ENCODE results near the gene STK16. TPM values are rescaled to one million over a fixed set of nuclear protein-coding genes. Genes with fewer than 3 reads are reported as not detected.

STK16 gene
- total and polyA plus RNA-seq, 2 of the 13 experiments (the other 11 are each of a cell fraction or from before 2014, with no cell fraction given) = 28.0 to 50.9 TPM

DNA sequence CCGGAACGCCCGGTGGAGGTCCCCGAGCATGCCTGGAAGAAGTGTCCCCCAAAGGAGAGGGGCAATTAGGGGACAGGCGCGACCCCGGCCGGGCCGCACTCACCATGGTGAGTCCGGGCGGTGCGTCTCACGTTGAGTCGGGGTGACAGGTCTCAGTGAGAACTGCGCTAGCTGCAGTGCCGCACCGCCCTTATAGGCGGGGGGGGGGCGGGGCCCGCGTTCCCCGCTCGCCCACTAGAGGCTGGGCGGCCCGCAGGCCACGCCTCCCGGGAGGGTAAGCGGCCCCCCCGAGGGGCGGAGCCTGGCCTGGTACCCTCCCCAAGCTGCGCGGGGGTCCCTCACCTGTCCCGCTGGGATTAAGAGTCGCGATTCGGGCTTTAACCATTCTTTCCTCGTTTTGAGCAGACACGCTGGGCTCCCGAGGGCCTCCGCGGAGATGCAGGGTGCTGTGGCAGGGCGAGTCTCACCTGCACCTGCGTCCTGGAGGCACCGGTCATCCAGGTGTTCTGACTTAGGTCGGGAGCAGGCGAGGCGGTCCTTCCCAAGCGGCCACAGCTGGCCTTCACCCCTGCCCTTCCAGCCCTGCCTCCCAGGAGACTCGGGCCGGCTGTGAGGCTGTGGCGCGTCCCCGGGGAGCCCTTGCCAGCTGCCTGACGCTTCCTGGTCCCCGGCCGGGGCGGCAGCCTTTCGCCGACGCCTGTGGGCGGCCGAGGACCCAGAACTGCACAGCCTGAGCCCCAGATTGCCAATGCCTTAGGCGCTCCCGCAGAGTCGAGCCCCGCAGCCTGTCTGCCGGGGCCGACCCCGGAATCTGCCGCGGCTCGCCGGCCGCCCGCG, 8.7 kb downstream of the STK16 start, which contains the start of gene TUBA4A (continued):
- TF ChIP-seq ZFAT (CRISPR knock-in tag; conservative IDR thresholded peaks at IDR 0.05) (no peak), ZNF678 (CRISPR knock-in tag; IDR thresholded peaks at IDR 0.05) (no peak), ZNF232 (CRISPR knock-in tag; IDR thresholded peaks at IDR 0.05; ENCODE audit: borderline replicate concordance) (peak; percentile 21; the same call in 1 of the 2 replicates), RFXANK (CRISPR knock-in tag; IDR thresholded peaks at IDR 0.05) (no peak), NFRKB (IDR thresholded peaks at IDR 0.05) (no peak), GTF3A (CRISPR knock-in tag; conservative IDR thresholded peaks at IDR 0.05) (0 out of 2 replicates have a peak, but pooled peaks have one; percentile 74), EP300 (IDR thresholded peaks at IDR 0.05; ENCODE audit: low read depth in 2 of 2, low read length in 2 of 2) (no peak), EP300 (CRISPR knock-in tag; IDR thresholded peaks at IDR 0.05; ENCODE audit: borderline replicate concordance) (no peak), PAWR (CRISPR knock-in tag; IDR thresholded peaks at IDR 0.05; ENCODE audit: borderline replicate concordance) (0 out of 2 replicates have a peak, but pooled peaks have one; percentile 72), ZNF556 (CRISPR knock-in tag; IDR thresholded peaks at IDR 0.05; ENCODE audit: borderline replicate concordance) (peak; percentile 51; the same call in 1 of the 2 replicates), ZNF781 (CRISPR knock-in tag; IDR thresholded peaks at IDR 0.05; ENCODE audit: borderline replicate concordance, not compliant biosample characterization) (peak; percentile 49), ZNF747 (CRISPR knock-in tag; IDR thresholded peaks at IDR 0.05; ENCODE audit: borderline replicate concordance) (no peak), SUZ12 (IDR thresholded peaks at IDR 0.05; ENCODE audit: low read depth, low read length) (no peak), ZSCAN25 (CRISPR knock-in tag; IDR thresholded peaks at IDR 0.05) (peak; percentile 83)
- TF ChIP-seq, protein P1, sequence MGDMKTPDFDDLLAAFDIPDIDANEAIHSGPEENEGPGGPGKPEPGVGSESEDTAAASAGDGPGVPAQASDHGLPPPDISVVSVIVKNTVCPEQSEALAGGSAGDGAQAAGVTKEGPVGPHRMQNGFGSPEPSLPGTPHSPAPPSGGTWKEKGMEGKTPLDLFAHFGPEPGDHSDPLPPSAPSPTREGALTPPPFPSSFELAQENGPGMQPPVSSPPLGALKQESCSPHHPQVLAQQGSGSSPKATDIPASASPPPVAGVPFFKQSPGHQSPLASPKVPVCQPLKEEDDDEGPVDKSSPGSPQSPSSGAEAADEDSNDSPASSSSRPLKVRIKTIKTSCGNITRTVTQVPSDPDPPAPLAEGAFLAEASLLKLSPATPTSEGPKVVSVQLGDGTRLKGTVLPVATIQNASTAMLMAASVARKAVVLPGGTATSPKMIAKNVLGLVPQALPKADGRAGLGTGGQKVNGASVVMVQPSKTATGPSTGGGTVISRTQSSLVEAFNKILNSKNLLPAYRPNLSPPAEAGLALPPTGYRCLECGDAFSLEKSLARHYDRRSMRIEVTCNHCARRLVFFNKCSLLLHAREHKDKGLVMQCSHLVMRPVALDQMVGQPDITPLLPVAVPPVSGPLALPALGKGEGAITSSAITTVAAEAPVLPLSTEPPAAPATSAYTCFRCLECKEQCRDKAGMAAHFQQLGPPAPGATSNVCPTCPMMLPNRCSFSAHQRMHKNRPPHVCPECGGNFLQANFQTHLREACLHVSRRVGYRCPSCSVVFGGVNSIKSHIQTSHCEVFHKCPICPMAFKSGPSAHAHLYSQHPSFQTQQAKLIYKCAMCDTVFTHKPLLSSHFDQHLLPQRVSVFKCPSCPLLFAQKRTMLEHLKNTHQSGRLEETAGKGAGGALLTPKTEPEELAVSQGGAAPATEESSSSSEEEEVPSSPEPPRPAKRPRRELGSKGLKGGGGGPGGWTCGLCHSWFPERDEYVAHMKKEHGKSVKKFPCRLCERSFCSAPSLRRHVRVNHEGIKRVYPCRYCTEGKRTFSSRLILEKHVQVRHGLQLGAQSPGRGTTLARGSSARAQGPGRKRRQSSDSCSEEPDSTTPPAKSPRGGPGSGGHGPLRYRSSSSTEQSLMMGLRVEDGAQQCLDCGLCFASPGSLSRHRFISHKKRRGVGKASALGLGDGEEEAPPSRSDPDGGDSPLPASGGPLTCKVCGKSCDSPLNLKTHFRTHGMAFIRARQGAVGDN (CRISPR knock-in tag; IDR thresholded peaks at IDR 0.05) = peak; percentile 77
- TF ChIP-seq, protein P2, sequence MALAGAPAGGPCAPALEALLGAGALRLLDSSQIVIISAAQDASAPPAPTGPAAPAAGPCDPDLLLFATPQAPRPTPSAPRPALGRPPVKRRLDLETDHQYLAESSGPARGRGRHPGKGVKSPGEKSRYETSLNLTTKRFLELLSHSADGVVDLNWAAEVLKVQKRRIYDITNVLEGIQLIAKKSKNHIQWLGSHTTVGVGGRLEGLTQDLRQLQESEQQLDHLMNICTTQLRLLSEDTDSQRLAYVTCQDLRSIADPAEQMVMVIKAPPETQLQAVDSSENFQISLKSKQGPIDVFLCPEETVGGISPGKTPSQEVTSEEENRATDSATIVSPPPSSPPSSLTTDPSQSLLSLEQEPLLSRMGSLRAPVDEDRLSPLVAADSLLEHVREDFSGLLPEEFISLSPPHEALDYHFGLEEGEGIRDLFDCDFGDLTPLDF (CRISPR knock-in tag; IDR thresholded peaks at IDR 0.05) = peak; percentile 75; the same call in 1 of the 2 replicates
- TF ChIP-seq, protein P3, sequence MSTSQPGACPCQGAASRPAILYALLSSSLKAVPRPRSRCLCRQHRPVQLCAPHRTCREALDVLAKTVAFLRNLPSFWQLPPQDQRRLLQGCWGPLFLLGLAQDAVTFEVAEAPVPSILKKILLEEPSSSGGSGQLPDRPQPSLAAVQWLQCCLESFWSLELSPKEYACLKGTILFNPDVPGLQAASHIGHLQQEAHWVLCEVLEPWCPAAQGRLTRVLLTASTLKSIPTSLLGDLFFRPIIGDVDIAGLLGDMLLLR (CRISPR knock-in tag; IDR thresholded peaks at IDR 0.05) = 0 out of 2 replicates have a peak, but pooled peaks have one; percentile 13
- TF ChIP-seq, protein P4, sequence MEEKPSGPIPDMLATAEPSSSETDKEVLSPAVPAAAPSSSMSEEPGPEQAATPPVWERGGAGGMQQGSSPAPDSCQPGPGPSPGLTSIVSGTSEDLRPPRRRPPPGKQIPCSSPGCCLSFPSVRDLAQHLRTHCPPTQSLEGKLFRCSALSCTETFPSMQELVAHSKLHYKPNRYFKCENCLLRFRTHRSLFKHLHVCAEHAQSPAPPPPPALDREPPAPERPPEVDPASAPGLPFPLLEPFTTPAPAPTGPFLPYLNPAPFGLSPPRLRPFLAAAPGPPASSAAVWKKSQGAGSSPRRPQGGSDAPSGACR (CRISPR knock-in tag; IDR thresholded peaks at IDR 0.05) = peak; percentile 53; the same call in 1 of the 2 replicates
- TF ChIP-seq, protein P5, sequence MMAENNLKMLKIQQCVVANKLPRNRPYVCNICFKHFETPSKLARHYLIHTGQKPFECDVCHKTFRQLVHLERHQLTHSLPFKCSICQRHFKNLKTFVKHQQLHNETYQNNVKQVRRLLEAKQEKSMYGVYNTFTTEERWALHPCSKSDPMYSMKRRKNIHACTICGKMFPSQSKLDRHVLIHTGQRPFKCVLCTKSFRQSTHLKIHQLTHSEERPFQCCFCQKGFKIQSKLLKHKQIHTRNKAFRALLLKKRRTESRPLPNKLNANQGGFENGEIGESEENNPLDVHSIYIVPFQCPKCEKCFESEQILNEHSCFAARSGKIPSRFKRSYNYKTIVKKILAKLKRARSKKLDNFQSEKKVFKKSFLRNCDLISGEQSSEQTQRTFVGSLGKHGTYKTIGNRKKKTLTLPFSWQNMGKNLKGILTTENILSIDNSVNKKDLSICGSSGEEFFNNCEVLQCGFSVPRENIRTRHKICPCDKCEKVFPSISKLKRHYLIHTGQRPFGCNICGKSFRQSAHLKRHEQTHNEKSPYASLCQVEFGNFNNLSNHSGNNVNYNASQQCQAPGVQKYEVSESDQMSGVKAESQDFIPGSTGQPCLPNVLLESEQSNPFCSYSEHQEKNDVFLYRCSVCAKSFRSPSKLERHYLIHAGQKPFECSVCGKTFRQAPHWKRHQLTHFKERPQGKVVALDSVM (CRISPR knock-in tag; IDR thresholded peaks at IDR 0.05) = peak; percentile 73
